ENCODE results near the gene CNDP1. TPM values are rescaled to one million over a fixed set of nuclear protein-coding genes. Genes with fewer than 3 reads are reported as not detected.

Gene CNDP1
- polyA plus RNA-seq, 1 experiment: not detected

- TF ChIP-seq, protein P1, sequence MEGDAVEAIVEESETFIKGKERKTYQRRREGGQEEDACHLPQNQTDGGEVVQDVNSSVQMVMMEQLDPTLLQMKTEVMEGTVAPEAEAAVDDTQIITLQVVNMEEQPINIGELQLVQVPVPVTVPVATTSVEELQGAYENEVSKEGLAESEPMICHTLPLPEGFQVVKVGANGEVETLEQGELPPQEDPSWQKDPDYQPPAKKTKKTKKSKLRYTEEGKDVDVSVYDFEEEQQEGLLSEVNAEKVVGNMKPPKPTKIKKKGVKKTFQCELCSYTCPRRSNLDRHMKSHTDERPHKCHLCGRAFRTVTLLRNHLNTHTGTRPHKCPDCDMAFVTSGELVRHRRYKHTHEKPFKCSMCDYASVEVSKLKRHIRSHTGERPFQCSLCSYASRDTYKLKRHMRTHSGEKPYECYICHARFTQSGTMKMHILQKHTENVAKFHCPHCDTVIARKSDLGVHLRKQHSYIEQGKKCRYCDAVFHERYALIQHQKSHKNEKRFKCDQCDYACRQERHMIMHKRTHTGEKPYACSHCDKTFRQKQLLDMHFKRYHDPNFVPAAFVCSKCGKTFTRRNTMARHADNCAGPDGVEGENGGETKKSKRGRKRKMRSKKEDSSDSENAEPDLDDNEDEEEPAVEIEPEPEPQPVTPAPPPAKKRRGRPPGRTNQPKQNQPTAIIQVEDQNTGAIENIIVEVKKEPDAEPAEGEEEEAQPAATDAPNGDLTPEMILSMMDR (IDR thresholded peaks at IDR 0.05; ENCODE audit: insufficient read depth, low read depth, low read length): no peak
- H3K27me3 ChIP-seq (ENCODE audit: control insufficient read depth, insufficient read depth, low read length): no peaks in the 10 kb centered on the region
- no peak overlapping the region for H3K4me3 ChIP-seq (ENCODE audit: low read depth, low read length)
- ChIA-PET POLR2A (no interaction called here), CTCF (no interaction called here)
- peaks cover 27% of the 10 kb centered on the region for H3K36me3 ChIP-seq (ENCODE audit: control insufficient read depth, insufficient read depth, low read length)
- no peak for DNase-seq (ENCODE audit: low read depth)
Observed at GRCh38 chr18:74509856-74510769, 24.2 kb upstream of the CNDP1 start.

- DNase-seq (ENCODE audit: low read depth): no peak
- Histone ChIP-seq H3K27me3 (ENCODE audit: control insufficient read depth, insufficient read depth, low read length) (no peaks in the 10 kb centered on the region), H3K4me3 (ENCODE audit: low read depth, low read length) (no peak overlapping the region), H3K36me3 (ENCODE audit: control insufficient read depth, insufficient read depth, low read length) (peaks cover 29% of the 10 kb centered on the region)
- POLR2A ChIA-PET: no interaction called here
- TF ChIP-seq, protein P1 (IDR thresholded peaks at IDR 0.05; ENCODE audit: insufficient read depth, low read depth, low read length): no peak
- CTCF ChIA-PET: no interaction called here
Observed at GRCh38 chr18:74510770-74511095, 23.6 kb upstream of the CNDP1 start.

DNA sequence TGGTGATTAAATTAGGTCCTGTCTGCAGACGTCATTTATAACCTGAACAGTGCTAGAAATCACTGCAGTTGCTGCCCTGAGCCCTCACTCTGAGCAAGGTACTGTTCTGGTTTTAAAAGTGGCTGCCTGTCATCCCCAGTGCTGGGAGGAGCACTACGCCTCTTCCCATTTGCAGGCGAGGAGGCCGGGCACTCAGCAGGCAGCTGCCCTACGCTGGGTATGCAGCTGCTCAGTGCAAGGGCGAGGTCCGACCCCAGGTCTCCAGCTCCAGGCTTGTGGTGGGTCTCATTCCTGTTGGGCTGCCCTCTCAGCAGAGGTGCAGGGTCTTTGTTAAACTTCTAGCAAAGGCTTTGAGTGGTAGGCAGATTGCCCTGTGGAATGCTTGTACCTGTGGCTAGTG lies 22.5 kb upstream of the CNDP1 start:
- H3K27me3 ChIP-seq (ENCODE audit: control insufficient read depth, insufficient read depth, low read length): no peaks in the 10 kb centered on the region
- CTCF ChIA-PET: no interaction called here
- POLR2A ChIA-PET: no interaction called here
- no peak overlapping the region for H3K4me3 ChIP-seq (ENCODE audit: low read depth, low read length)
- peaks cover 35% of the 10 kb centered on the region for H3K36me3 ChIP-seq (ENCODE audit: control insufficient read depth, insufficient read depth, low read length)
- no peak for DNase-seq (ENCODE audit: low read depth)
- TF ChIP-seq, protein P1 (IDR thresholded peaks at IDR 0.05; ENCODE audit: insufficient read depth, low read depth, low read length): no peak

DNA sequence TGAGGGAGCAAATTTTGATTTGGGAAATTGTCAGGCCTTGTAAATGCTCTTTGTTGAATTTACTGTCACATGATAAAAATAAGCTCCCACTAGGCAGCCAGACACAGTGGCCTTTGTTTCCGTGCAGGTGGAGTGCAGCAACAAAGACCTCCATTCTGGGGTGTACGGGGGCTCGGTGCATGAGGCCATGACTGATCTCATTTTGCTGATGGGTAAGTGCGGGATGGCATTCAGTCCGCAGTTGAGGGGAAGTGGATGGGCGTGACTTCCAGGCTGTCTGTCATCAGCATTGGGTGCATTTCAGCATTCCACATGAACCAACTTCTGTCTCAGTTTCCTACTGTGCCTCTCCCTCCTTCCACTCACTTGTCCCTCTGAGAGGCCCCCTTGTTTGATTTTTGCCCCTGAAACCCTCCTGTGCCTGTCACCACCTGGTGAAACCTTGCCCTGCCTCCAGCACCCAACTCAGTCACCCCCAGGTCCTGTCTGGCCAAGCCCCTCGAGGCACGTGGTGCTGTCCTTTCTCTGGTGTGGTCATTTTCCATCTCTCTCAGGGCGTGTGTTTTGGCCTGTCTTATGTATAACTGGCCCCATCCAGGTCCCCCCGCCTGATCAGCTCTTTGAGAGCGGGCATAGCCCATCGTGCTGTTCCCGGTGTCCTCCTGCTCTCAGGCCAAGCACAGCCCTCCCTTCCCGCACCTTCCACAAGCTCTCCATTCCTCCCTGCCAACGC lies 21.8 kb upstream of the CNDP1 start:
- DNase-seq (ENCODE audit: low read depth): no peak
- ChIA-PET CTCF (no interaction called here), POLR2A (no interaction called here)
- H3K4me3 ChIP-seq (ENCODE audit: low read depth, low read length): no peak overlapping the region
- peaks cover 38% of the 10 kb centered on the region for H3K36me3 ChIP-seq (ENCODE audit: control insufficient read depth, insufficient read depth, low read length)
- H3K27me3 ChIP-seq (ENCODE audit: control insufficient read depth, insufficient read depth, low read length): no peaks in the 10 kb centered on the region
- TF ChIP-seq, protein P1 (IDR thresholded peaks at IDR 0.05; ENCODE audit: insufficient read depth, low read depth, low read length): no peak

GRCh38 chr18:74513149-74513882 lies 21.0 kb upstream of the CNDP1 start:
- Histone ChIP-seq H3K4me3 (ENCODE audit: low read depth, low read length) (no peak overlapping the region), H3K36me3 (ENCODE audit: control insufficient read depth, insufficient read depth, low read length) (peaks cover 35% of the 10 kb centered on the region), H3K27me3 (ENCODE audit: control insufficient read depth, insufficient read depth, low read length) (no peaks in the 10 kb centered on the region)
- no peak for DNase-seq (ENCODE audit: low read depth)
- TF ChIP-seq, protein P1 (IDR thresholded peaks at IDR 0.05; ENCODE audit: insufficient read depth, low read depth, low read length): no peak
- ChIA-PET POLR2A (no interaction called here), CTCF (no interaction called here)
